Mesenchymal stem cell (in vitro differentiated cells and primary cell): ENCODE data around the gene ARPC5. TPM values are rescaled to one million over a fixed set of nuclear protein-coding genes. Genes with fewer than 3 reads are reported as not detected.
"Not testable (repeated sequence)": the region's sequence is repeated elsewhere in the genome, so short reads cannot be mapped to it uniquely, and the experiment has no call there.

Experiments
- DNase-seq: peaks from one replicate; pipeline ENCODE4 v3.0.0-alpha.2; 2013
- H2AFZ ChIP-seq: one replicate; pipeline ENCODE4 v1.6.1; 2013; ENCODE audit warnings: low read depth, mild to moderate bottlenecking, control low read depth, inconsistent platforms, low read length, moderate library complexity
- H2AK5ac ChIP-seq: 2 replicates; pipeline ENCODE4 v1.6.1; 2013; ENCODE audit warnings: low read length, moderate library complexity, mild to moderate bottlenecking, inconsistent platforms; ENCODE audit not compliant: severe bottlenecking
- H2BK120ac ChIP-seq: one replicate; pipeline ENCODE4 v1.6.1; 2013; ENCODE audit warnings: low read depth, mild to moderate bottlenecking, inconsistent platforms, low read length, moderate library complexity
- H2BK12ac ChIP-seq, 2 experiments: one replicate each; pipeline ENCODE4 v1.6.1; 2013; ENCODE audit warnings: inconsistent platforms in 2 of 2, low read length in 2 of 2, mild to moderate bottlenecking in 2 of 2, moderate library complexity in 2 of 2, control low read depth in 1 of 2
- H2BK15ac ChIP-seq: one replicate; pipeline ENCODE4 v1.6.1; 2013; ENCODE audit warnings: mild to moderate bottlenecking, low read depth, inconsistent platforms; ENCODE audit not compliant: poor library complexity, severe bottlenecking
- H2BK5ac ChIP-seq: 2 replicates; pipeline ENCODE4 v1.6.1; 2013; ENCODE audit warnings: low read depth, mild to moderate bottlenecking, low read length, control low read depth, inconsistent platforms; ENCODE audit not compliant: poor library complexity, severe bottlenecking
- H3K14ac ChIP-seq, 2 experiments: one replicate each; pipeline ENCODE4 v1.6.1; 2013; ENCODE audit warnings: inconsistent platforms in 2 of 2, low read length in 2 of 2, control low read depth in 1 of 2, mild to moderate bottlenecking in 1 of 2, moderate library complexity in 1 of 2
- H3K18ac ChIP-seq, 2 experiments: one replicate each; pipeline ENCODE4 v1.6.1; 2013; ENCODE audit warnings: inconsistent platforms in 2 of 2, low read length in 2 of 2, control low read depth in 1 of 2, low read depth in 1 of 2, mild to moderate bottlenecking in 1 of 2
- H3K23ac ChIP-seq, 2 experiments: one replicate each; pipeline ENCODE4 v1.6.1; 2013; ENCODE audit warnings: inconsistent platforms in 2 of 2, low read length in 2 of 2, mild to moderate bottlenecking in 2 of 2, moderate library complexity in 2 of 2, control low read depth in 1 of 2
- H3K27ac ChIP-seq: 2 replicates; pipeline ENCODE4 v1.5.1; 2013; ENCODE audit warnings: mild to moderate bottlenecking, moderate library complexity, low read length, control low read depth, inconsistent platforms; ENCODE audit not compliant: poor library complexity, severe bottlenecking
- H3K27me3 ChIP-seq, 2 experiments: 2 replicates each; pipeline versions ENCODE4 v1.6.1 to v1.7.0; 2013; ENCODE audit warnings: low read length in 2 of 2, mild to moderate bottlenecking in 2 of 2, moderate library complexity in 2 of 2, control low read depth in 1 of 2, inconsistent platforms in 1 of 2; ENCODE audit not compliant: control insufficient read depth in 1 of 2, insufficient read depth in 1 of 2
- H3K36me3 ChIP-seq, 2 experiments: 2 replicates each; pipeline versions ENCODE4 v1.6.1 to v1.7.0; 2013; ENCODE audit warnings: low read length in 2 of 2, control low read depth in 1 of 2, inconsistent platforms in 1 of 2, low read depth in 1 of 2, mild to moderate bottlenecking in 1 of 2; ENCODE audit not compliant: insufficient read depth in 2 of 2, control insufficient read depth in 1 of 2
- H3K4ac ChIP-seq, 2 experiments: one replicate each; pipeline ENCODE4 v1.6.1; 2013; ENCODE audit warnings: inconsistent platforms in 2 of 2, low read length in 2 of 2, mild to moderate bottlenecking in 2 of 2, moderate library complexity in 2 of 2, control low read depth in 1 of 2, low read depth in 1 of 2
- H3K4me1 ChIP-seq: 2 replicates; pipeline ENCODE4 v1.6.1; 2013; ENCODE audit warnings: low read depth, low read length, control low read depth; ENCODE audit not compliant: control insufficient read depth, insufficient read depth
- H3K4me2 ChIP-seq: 2 replicates; pipeline ENCODE4 v1.6.1; 2013; ENCODE audit warnings: low read length, mild to moderate bottlenecking, inconsistent platforms; ENCODE audit not compliant: poor library complexity, severe bottlenecking
- H3K4me3 ChIP-seq, 2 experiments: 2 replicates each; pipeline versions ENCODE4 v1.5.1 to v1.7.0; 2013; ENCODE audit warnings: low read length in 2 of 2, mild to moderate bottlenecking in 2 of 2, control low read depth in 1 of 2, low read depth in 1 of 2; ENCODE audit not compliant: insufficient read depth in 1 of 2
- H3K79me1 ChIP-seq: replicated peaks from 2 replicates; pipeline ENCODE4 v1.6.1; 2013; ENCODE audit warnings: mild to moderate bottlenecking, control low read depth, low read length, inconsistent platforms; ENCODE audit not compliant: poor library complexity, severe bottlenecking
- H3K9ac ChIP-seq: 2 replicates; pipeline ENCODE4 v1.7.0; 2013; ENCODE audit warnings: mild to moderate bottlenecking, low read length, moderate library complexity
- H3K9me3 ChIP-seq: 2 replicates; pipeline ENCODE4 v1.7.0; 2013; ENCODE audit warnings: mild to moderate bottlenecking, low read length; ENCODE audit not compliant: control insufficient read depth
- H4K8ac ChIP-seq: one replicate; pipeline ENCODE4 v1.6.1; 2013; ENCODE audit warnings: inconsistent platforms, mild to moderate bottlenecking, low read length, moderate library complexity
- H4K91ac ChIP-seq: one replicate; pipeline ENCODE4 v1.6.1; 2013; ENCODE audit warnings: mild to moderate bottlenecking, low read length, inconsistent platforms
- whole genome bisulfite sequencing: methylation state at CpG from one replicate; pipeline ENCODE4 v1.1.7; 2013; ENCODE audit warnings: mixed read lengths; 5-methylcytosine and 5-hydroxymethylcytosine counted together
- polyA plus RNA-seq, 2 experiments: library from polyadenylated mRNA; stranded (reverse); fragments of 200-250 nt; gene quantifications; one replicate each; pipeline ENCODE4 v1.2.3, GENCODE V29; 2013

Gene ARPC5
- 136 TPM for polyA plus RNA-seq (2013, experiment 1 of 2)
- 141 TPM for polyA plus RNA-seq (2013, experiment 2 of 2)

DNA sequence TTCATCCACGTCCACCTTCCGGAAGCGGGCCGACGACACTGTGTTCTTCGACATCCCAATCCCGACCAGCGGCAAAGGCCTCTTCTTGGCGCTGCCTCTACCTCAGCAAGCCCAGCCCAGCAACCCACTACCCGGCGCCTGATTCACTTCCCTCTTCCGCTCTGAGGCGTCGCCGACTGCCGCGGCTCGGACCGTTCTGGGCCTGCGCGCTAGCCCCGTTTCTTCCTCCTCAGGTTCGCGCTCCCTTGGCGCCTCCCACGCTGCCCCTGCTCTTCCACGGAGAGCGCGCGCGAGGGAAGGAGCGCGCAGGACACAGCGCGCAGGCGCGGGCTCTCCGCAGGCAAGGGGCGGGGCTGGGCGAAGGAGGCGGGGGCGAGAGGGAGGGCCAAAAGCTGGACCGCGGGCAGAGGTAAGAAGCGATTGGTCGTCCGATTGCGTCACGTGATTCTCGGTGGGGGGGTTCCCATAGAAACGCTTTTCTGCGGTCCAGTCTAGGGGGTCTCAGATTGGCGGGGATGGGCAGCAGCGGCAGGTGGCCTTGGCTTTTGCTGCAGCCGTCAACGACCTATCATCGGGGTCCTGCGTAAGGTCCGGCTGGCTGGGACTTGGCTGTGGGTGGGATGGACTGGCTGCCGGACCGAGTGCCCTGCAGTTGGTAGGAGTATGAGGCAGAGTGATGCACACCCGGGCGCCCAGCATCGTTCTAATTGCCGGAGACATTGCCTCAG, at the start of gene ARPC5:
Gene ARPC5 (minus strand): TSS at position 178 of the 728 bp plus-strand sequence. CDS start 124 bp downstream, at position 54.
- H3K27me3 ChIP-seq, result no peaks in the 10 kb centered on the region
- H3K23ac ChIP-seq, result no peak within 1 kb of the TSS
- peak within 1 kb of the TSS in 1 of 2 experiments; percentile 72 for H3K14ac ChIP-seq
- peak within 1 kb of the TSS; percentile 73 for H2BK15ac ChIP-seq
- H3K27ac ChIP-seq, result peak within 1 kb of the TSS; percentile 98
- H3K4me2 ChIP-seq, result peak within 1 kb of the TSS; percentile 92
- H3K18ac ChIP-seq, result peak within 1 kb of the TSS; percentile 71 to 98
- H3K9me3 ChIP-seq, result no peaks in the 10 kb centered on the region
- peaks cover 0 to 11% of the 10 kb centered on the region in 2 experiments for H3K36me3 ChIP-seq
- peak within 1 kb of the TSS; percentile 91 for H2BK5ac ChIP-seq
- peak; percentile 98 for DNase-seq
- H3K9ac ChIP-seq, result peak within 1 kb of the TSS; percentile 96
- H3K4me1 ChIP-seq, result peaks cover 3% of the 10 kb centered on the region
- peak within 1 kb of the TSS; percentile 92 to 97 for H3K4me3 ChIP-seq
- H3K4ac ChIP-seq, result peak within 1 kb of the TSS; percentile 83 to 85
- peak within 1 kb of the TSS; percentile 94 for H4K8ac ChIP-seq
- peak within 1 kb of the TSS; percentile 32 for H2AK5ac ChIP-seq
- H2BK12ac ChIP-seq, result no peak within 1 kb of the TSS
- peaks cover 7% of the 10 kb centered on the region for H3K79me1 ChIP-seq
- peak within 1 kb of the TSS; percentile 82 for H2BK120ac ChIP-seq
- H4K91ac ChIP-seq, result peak within 1 kb of the TSS; percentile 70
- under 1% methylated on average over 63 of the region's 65 CpGs for WGBS
- peak within 1 kb of the TSS; percentile 97 for H2AFZ ChIP-seq

DNA sequence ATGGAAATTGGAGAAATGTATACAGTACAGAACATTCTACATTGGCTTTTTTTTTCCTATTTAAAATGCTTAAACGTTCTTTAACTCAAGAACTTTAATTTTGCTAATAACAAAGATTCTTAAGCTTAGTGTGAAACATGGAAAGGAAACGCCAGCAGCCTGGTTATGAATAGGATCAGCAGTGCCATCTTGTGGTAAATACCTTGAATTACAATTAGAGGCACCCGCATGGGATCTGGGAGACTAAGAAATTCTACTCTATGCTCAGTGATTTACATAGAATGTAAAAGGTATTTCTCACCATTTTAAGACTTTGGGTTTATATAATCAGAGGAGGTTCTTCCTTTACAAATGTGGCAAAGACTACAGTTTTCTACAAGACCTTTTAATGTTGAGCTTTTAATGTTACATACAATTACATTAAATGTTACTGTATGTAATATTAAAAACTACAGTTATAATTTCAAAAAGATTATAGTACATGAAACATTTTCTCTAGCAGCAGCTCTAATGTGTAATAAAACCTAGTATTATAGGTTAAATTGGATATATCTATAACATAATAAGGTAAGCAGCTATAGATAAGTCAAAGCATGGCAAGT, 49.6 kb upstream of the ARPC5 start:
- Histone ChIP-seq H3K36me3 (no peaks in the 10 kb centered on the region), H4K8ac (no peak overlapping the region), H2BK120ac (no peak overlapping the region), H3K4ac (no peak overlapping the region), H3K27me3 (no peaks in the 10 kb centered on the region), H3K23ac (no peak overlapping the region), H3K4me2 (no peak overlapping the region), H3K18ac (no peak overlapping the region), H2AK5ac (no peak overlapping the region), H3K9ac (peak overlapping the region; percentile 32), H3K4me1 (no peaks in the 10 kb centered on the region), H2BK5ac (no peak overlapping the region), H3K9me3 (no peaks in the 10 kb centered on the region), H3K4me3 (no peak overlapping the region), H3K27ac (no peak overlapping the region), H3K79me1 (peaks cover 3% of the 10 kb centered on the region), H2AFZ (no peak overlapping the region), H4K91ac (no peak overlapping the region), H3K14ac (no peak overlapping the region), H2BK15ac (no peak overlapping the region), H2BK12ac (no peak overlapping the region)
- 36% methylated on average over 1 of the region's 3 CpGs for WGBS
- peak; percentile 62 for DNase-seq

GRCh38 chr1:183679363-183679762, 43.8 kb upstream of the ARPC5 start:
- not testable (repeated sequence) for H2BK5ac ChIP-seq, H2AFZ ChIP-seq, H3K4ac ChIP-seq, H3K79me1 ChIP-seq, H3K9me3 ChIP-seq, H3K4me2 ChIP-seq, H3K4me3 ChIP-seq, H2BK15ac ChIP-seq, H3K36me3 ChIP-seq, H3K9ac ChIP-seq, DNase-seq, H2AK5ac ChIP-seq, H2BK12ac ChIP-seq, H3K18ac ChIP-seq, H2BK120ac ChIP-seq, H4K91ac ChIP-seq, H4K8ac ChIP-seq, H3K27me3 ChIP-seq, H3K23ac ChIP-seq, H3K27ac ChIP-seq, H3K14ac ChIP-seq, H3K4me1 ChIP-seq
- 94% methylated on average over 2 of the region's 4 CpGs for WGBS

GRCh38 chr1:183678819-183679218, 43.2 kb upstream of the ARPC5 start:
- Histone ChIP-seq H2AFZ (no peak overlapping the region), H3K9me3 (no peaks in the 10 kb centered on the region), H2AK5ac (no peak overlapping the region), H3K18ac (no peak overlapping the region), H3K23ac (no peak overlapping the region), H3K36me3 (no peaks in the 10 kb centered on the region), H3K4me2 (no peak overlapping the region), H3K27ac (no peak overlapping the region), H3K9ac (no peak overlapping the region), H3K4me3 (no peak overlapping the region), H3K79me1 (no peaks in the 10 kb centered on the region), H3K4me1 (no peaks in the 10 kb centered on the region), H3K27me3 (no peaks in the 10 kb centered on the region), H2BK5ac (no peak overlapping the region), H2BK120ac (no peak overlapping the region), H3K4ac (no peak overlapping the region), H2BK12ac (no peak overlapping the region), H2BK15ac (no peak overlapping the region), H4K8ac (no peak overlapping the region), H4K91ac (no peak overlapping the region), H3K14ac (no peak overlapping the region)
- WGBS, result 56% methylated on average over 1 of the region's 3 CpGs
- DNase-seq, result no peak
